GM21737 (cell line): ENCODE data around the gene ZNF281.
"Not testable (repeated sequence)": the region's sequence is repeated elsewhere in the genome, so short reads cannot be mapped to it uniquely, and the experiment has no call there.

Experiments used
- ATAC-seq: cut with Tn5 transposase; IDR thresholded peaks from one replicate; pipeline ENCODE4 v1.9.1; 2021; ENCODE audit warnings: mild to moderate bottlenecking, moderate library complexity; ENCODE audit not compliant: unreplicated experiment

ZNF281 gene, protein sequence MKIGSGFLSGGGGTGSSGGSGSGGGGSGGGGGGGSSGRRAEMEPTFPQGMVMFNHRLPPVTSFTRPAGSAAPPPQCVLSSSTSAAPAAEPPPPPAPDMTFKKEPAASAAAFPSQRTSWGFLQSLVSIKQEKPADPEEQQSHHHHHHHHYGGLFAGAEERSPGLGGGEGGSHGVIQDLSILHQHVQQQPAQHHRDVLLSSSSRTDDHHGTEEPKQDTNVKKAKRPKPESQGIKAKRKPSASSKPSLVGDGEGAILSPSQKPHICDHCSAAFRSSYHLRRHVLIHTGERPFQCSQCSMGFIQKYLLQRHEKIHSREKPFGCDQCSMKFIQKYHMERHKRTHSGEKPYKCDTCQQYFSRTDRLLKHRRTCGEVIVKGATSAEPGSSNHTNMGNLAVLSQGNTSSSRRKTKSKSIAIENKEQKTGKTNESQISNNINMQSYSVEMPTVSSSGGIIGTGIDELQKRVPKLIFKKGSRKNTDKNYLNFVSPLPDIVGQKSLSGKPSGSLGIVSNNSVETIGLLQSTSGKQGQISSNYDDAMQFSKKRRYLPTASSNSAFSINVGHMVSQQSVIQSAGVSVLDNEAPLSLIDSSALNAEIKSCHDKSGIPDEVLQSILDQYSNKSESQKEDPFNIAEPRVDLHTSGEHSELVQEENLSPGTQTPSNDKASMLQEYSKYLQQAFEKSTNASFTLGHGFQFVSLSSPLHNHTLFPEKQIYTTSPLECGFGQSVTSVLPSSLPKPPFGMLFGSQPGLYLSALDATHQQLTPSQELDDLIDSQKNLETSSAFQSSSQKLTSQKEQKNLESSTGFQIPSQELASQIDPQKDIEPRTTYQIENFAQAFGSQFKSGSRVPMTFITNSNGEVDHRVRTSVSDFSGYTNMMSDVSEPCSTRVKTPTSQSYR

DNA sequence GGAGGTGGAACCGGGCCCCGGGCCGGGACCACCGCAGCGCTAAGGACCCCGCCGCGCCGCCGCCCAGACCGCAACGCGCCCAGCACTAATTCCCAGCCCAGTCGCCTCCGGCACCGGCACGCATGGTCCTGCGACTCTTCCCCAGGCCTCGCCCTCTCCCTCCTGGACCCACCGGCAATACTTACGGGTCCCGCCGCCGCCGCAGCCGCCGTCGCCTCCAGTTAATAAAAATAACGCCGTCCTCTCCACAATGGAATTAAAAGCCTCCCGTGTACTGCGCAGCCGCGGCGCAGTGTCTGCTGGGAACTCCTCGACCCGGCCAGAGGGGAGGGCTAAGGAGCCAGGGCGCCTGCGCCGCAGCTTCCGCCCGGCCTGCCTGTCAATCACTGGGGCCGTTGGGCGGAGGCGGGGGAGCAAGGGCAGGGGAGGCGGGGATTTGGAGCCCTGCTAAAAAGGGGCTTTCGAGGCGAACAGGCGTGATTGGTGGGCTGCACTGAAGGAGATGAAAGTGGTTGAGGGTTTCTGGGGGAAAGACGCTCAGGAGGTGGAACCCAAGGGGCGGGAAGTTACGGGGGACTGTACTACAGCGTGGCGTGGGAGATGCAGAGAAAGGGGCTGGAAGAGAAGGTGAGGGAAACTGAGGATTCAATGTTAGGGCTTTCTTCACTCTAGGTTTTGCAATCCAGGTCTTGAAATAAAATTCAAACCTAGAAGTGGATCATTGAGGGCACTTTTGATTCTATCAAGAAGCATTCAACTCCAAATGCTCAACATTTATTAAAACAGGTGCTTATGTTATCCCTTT is at the start of gene ZNF281:
ZNF281 (minus strand) TSS at position 276 of the 805 bp plus-strand sequence. CDS start 331 bp downstream, outside the sequence.
- peak; percentile 95 for ATAC-seq

DNA sequence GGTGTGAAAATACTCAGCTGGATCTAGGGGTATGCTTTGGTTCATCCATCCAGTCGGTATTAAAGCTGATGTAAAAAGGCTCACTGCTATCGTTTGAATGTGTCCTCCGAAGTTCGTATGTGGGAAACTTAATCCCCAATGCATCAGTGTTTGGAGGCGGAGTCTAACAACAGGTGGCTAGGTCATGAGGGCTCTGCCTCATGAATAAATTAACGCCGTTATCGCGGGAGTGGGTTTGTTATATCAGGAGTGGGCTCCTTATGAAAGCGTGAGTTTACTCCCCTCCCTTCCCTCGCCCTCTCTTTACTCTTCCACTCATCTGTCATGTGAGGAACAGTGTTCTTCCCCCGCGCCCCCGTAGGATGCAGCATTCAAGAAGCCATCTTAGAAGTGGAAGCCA is 48.9 kb upstream of the ZNF281 start:
- ATAC-seq, result no peak

DNA sequence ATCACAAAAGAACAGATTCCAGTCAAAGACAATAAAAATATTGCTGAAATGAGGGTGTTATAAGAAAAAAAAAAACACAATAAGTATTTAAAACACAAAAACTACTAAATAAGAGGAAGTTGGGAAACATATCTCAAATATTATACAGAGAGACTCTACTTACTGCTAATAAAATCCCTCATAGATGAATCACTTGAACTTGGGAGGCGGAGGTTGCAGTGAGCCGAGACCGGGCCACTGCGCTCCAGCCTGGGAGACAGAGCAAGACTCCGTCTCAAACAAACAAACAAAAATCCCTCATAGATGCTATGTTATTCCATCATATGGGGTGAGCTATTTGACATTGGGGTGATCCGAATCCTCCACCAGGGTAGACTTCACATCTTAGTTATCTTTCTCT is 48.0 kb upstream of the ZNF281 start:
- no peak for ATAC-seq

GRCh38 chr1:200454425-200454824 is 44.6 kb upstream of the ZNF281 start:
- ATAC-seq, result no peak

DNA sequence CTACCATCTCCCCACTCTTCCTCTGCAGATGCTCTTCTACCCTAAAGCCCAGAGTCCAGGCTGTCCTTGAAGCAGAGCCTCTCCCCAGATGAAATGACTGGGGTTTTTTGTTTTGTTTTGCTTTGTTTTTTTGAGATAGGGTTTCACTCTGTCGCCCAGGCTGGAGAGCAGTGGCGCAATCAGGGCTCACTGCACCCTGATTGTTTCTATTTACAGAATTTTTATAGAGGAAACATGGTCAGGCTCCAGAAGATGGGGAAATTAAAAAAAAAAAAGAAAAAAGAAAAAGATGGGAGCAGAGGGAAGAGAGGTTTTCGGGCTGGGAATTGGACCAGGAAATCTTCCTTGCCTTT is 43.7 kb upstream of the ZNF281 start:
- ATAC-seq, result no peak

GRCh38 chr1:200452850-200453552 is 43.2 kb upstream of the ZNF281 start:
- ATAC-seq, result no peak

GRCh38 chr1:200448034-200448762 is 38.4 kb upstream of the ZNF281 start:
- ATAC-seq, result peak; percentile 83

GRCh38 chr1:200445213-200445612 is 35.4 kb upstream of the ZNF281 start:
- no peak for ATAC-seq

DNA sequence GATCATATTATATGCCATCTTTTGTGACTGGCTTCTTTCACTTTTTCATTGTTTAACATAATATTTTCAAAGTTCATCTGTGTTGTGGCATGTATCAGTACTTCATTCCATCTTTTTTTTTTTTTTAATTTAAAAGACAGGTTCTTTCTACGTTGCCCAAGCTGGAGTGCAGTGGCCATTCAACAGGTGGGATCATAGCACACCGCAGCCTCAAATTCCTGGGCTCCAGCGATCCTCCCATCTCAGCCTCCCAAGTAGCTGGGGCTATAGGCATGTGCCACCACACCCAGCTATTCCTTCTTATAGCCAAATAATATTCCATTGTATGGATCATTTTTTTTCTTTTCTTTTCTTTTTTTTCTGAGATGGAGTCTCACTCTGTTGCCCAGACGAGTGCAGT is 34.6 kb upstream of the ZNF281 start:
- no peak for ATAC-seq

DNA sequence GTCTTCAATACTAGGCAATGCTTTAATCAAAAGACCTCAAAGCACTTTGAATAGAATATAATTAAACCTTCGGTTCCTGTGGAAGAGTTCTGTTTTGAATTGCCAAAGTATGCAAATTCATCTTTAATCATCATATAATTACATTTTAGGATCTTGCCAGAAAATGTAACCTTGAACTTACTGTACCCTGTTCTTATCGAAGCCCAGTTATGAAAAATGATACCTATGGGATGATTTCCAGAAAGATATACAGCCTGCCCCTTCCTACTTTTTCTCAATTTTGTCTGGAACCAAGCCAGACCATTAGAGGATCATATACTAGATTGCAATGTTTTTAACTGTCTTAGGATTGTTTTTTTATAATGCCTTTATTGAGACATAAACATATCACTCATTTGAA is 34.0 kb upstream of the ZNF281 start:
- no peak for ATAC-seq

DNA sequence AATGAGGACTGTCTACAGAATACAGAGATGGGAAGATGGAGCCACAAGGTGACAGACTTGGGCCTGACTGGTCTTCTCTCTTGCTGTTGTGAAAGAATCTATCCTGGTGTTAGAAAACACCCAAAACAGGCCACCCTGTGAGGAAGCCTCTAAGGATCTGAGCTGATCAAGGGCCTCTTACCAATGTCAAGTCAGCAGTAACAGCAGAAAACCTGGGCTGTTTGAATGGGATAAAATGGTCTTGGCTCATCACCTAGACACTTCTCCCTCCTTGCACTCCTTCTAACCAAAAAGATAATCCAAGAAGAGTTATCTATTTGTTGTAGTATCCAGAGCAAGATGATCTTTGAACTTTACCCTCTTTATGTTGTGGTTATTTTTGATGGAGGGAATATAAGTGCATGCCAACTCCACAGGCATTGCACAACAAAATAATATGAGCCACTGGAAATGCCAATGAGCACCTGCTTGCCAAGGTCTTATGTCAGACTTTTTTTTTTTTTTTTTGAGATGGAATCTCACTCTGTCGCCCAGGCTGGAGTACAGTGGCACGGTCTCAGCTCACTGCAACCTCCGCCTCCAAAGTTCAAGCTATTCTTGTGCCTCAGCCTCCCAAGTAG is 32.8 kb upstream of the ZNF281 start:
- no peak for ATAC-seq

GRCh38 chr1:200442023-200442422 is 32.2 kb upstream of the ZNF281 start:
- no peak for ATAC-seq

DNA sequence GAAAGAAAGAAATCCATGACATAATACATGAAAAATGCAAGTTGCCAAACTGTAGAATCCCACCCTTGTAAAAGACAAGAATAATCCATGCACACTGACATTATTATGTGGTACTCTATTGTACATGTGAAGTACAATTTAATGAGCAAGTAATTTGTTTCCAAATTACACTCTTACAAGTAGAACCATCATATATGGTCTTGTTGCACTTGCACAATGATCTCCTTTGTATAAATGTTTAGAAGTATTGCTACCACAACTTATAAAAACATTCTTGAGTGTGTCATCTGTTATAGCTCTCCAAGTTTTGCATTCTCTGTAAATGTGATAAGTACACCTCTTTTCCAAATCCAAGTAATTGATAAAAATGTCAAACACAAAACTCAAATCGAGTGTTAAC is 29.1 kb upstream of the ZNF281 start:
- no peak for ATAC-seq

- not testable (repeated sequence) for ATAC-seq
These were observed 28.6 kb upstream of the ZNF281 start for GRCh38 chr1:200438413-200438812.

DNA sequence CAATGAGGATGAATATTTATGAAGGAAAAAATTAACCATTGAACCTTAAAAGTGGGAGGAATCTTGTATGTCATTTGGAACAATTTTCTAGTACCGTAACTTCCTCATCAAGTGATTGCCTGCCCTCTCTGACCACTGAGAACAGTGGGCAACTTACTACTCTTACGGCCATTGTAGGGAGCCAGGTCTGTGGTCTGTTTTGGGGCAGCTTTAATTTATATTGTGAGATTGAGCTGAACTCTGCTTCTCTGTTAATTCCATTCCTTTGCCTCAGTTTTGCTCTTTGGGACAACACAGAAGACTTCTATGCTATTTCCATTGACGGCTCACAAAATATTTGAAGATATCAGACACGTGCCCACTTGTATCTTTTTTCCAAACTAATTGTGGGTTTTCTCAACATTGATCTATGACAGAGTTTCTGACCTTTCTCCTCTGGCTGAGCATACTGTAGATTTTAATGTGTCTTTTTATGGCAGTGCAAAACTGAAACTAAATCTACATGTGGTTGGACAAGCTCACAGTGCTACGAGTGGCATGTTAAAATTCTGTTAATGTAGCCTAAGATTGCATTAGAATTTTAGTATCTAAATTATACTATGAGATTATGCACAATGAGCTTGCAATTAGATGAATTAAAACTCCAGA is 27.8 kb upstream of the ZNF281 start:
- ATAC-seq, result no peak

- no peak for ATAC-seq
These were observed 27.3 kb upstream of the ZNF281 start for GRCh38 chr1:200437088-200437487.

GRCh38 chr1:200436436-200436835 is 26.6 kb upstream of the ZNF281 start:
- no peak for ATAC-seq

GRCh38 chr1:200435200-200435780 is 25.5 kb upstream of the ZNF281 start:
- no peak for ATAC-seq

- no peak for ATAC-seq
These were observed 23.8 kb upstream of the ZNF281 start for GRCh38 chr1:200433586-200433985.
